Measurements from ENCODE around the gene KANK4.

DNA sequence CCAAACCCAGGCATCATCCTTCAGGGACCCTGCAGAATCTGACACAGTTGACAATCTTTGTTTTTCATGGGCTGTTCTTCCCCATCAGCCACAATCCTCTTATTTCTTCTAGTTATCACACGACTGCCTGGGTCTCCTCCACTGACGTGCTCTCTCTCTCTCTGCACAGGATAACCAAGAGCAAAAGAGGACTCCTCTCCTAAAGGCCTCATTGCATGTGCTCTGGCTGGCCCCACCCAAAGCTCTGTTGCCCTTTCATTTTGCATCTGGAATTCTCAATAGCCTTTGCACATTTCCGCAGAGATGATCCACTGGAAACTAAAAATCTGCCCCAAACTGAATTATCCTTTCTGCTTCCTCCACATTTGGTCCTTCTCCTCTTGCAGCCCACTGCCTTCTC, 58.5 kb downstream of the KANK4 start:
- no peak for TF ChIP-seq POLR2A (IDR thresholded peaks at IDR 0.05)
- TF ChIP-seq, protein P1, sequence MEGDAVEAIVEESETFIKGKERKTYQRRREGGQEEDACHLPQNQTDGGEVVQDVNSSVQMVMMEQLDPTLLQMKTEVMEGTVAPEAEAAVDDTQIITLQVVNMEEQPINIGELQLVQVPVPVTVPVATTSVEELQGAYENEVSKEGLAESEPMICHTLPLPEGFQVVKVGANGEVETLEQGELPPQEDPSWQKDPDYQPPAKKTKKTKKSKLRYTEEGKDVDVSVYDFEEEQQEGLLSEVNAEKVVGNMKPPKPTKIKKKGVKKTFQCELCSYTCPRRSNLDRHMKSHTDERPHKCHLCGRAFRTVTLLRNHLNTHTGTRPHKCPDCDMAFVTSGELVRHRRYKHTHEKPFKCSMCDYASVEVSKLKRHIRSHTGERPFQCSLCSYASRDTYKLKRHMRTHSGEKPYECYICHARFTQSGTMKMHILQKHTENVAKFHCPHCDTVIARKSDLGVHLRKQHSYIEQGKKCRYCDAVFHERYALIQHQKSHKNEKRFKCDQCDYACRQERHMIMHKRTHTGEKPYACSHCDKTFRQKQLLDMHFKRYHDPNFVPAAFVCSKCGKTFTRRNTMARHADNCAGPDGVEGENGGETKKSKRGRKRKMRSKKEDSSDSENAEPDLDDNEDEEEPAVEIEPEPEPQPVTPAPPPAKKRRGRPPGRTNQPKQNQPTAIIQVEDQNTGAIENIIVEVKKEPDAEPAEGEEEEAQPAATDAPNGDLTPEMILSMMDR (IDR thresholded peaks at IDR 0.05), result no peak

Data from testis (tissue), 2 donors.